22Rv1 (cell line): ENCODE measurements around the gene DCT.

ENCODE experiments used
- H3K27ac ChIP-seq: fragments of 450-650 bp; 2 replicates; pipeline ENCODE4 v1.5.1; 2017
- CTCF ChIP-seq: fragments of 450-650 bp; IDR thresholded peaks from 2 replicates; pipeline ENCODE4 v1.5.1; 2017; ENCODE audit warnings: mild to moderate bottlenecking
- ZFX ChIP-seq: fragments of 450-650 bp; IDR thresholded peaks from 2 replicates; pipeline ENCODE4 v1.6.1; 2017; ENCODE audit warnings: antibody characterized with exemption, borderline replicate concordance

Gene DCT

GRCh38 chr13:94387047-94387446 is 92.4 kb downstream of the DCT start:
- TF ChIP-seq ZFX (no peak), CTCF (no peak)
- no peak overlapping the region for H3K27ac ChIP-seq
